CD1c-positive myeloid dendritic cell (primary cell): ENCODE data around the gene WARS2.

ENCODE experiments used
- DNase-seq: peaks from one replicate; pipeline ENCODE4 v3.0.0-alpha.2; 2016; ENCODE audit errors: extremely low spot score

The WARS2 gene

GRCh38 chr1:119026956-119027355 lies 113.5 kb downstream of the WARS2 start:
- DNase-seq, result no peak

- DNase-seq, result no peak
Measured at GRCh38 chr1:119015547-119015946, 124.9 kb downstream of the WARS2 start.

DNA sequence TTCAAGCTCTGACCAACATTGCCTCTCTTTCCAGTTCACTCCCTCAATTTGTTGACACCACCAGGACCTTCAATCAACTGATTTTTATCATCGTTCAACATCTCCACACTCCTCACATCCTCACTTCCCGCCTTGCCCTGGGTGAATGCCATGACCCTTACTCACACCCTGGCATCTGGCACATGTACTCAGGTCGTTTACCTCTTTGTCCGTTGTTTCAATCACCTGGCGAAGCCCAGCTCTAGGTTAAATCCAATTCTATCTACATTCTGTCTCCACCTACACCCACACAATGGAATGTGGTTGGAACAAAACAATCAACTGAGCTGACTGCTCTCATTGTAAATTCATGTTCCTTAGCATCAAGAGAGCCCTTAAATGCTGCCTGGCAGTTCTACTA lies 128.1 kb downstream of the WARS2 start:
- no peak for DNase-seq

DNA sequence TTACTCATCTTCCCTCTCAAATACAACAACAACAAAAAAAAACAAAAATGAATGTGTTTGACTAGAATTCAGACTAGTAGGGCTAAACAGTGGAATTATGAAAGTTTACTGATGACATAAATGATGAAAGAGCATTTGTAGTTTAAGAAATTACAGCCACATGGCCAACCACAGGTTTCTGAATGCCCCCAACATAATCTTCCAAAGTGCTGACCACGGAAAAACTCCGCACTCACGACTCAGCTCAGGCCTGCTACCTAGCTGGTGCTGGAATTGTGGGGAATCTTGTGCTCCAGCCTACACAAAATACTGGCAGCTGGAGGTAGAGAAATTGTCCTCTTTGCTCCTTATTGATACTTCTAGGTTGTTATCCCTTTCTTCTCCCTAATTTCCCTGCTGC lies 128.7 kb downstream of the WARS2 start:
- DNase-seq, result no peak

- DNase-seq, result no peak
Measured at GRCh38 chr1:119011116-119011515, 129.3 kb downstream of the WARS2 start.

GRCh38 chr1:119010201-119010600 lies 130.3 kb downstream of the WARS2 start:
- DNase-seq, result no peak

GRCh38 chr1:119009312-119009655 lies 131.2 kb downstream of the WARS2 start:
- no peak for DNase-seq

GRCh38 chr1:119008483-119009311 lies 131.8 kb downstream of the WARS2 start:
- DNase-seq, result peak; percentile 41

- peak; percentile 66 for DNase-seq
Measured at GRCh38 chr1:119007670-119008482, 132.6 kb downstream of the WARS2 start.

DNA sequence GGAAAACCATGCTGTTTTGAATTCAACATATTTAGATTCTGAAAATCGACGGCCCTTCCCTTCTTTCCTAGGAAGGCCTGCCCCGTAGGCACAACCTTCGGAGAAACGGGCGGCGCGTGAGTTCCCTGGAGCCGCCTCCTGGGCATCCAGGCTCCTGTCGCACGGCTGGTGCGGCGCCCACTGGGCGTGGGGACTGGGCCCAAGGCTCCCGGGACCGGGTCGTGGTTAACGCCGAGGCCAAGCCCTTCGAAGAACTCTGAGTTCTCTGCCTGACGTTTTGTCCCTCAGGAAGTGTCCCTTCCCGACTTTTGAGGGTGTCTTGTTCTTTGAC lies 133.1 kb downstream of the WARS2 start:
- no peak for DNase-seq

DNA sequence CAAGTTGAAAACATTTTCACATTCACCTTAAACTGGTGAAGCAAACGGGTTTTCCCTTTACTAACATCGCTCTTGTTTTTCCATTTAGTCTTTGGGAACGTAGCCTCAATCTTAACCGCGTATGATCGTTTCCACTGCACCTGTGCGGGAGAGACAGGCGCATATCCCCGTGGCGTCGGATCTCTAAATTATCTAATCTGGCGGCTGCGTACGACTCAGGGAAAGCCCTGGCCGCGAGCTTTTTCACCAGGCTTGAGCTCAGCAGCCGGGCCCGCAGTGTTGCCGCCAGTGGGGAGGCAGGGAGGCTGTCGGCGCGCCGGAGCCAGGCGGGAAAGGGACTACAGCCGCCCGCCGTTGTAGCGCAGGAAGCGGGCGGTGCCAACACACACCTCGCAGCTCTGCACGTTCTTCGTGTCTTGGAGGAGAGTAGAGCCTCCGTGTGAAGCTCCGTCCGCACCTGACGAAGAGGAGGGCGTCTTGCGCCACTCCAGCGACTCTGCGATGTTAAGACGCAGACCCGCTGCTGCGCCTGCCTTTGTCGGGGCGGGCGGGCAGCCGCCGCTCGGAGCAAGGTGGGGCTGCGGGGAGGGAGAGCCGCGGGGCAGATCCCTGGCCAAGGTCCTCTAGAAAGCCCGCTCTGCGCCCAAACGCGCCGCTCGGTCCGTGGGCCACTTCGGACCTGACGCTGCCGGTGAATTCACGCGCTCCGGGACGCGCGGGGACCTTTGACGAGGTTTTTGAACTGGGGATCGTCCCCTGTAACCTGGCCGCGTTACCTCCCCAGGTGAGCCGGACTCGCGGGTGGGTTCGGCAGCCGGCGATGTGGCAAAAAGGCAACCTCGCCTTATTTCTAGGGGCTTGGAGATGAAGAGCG lies 133.8 kb downstream of the WARS2 start:
- no peak for DNase-seq

DNA sequence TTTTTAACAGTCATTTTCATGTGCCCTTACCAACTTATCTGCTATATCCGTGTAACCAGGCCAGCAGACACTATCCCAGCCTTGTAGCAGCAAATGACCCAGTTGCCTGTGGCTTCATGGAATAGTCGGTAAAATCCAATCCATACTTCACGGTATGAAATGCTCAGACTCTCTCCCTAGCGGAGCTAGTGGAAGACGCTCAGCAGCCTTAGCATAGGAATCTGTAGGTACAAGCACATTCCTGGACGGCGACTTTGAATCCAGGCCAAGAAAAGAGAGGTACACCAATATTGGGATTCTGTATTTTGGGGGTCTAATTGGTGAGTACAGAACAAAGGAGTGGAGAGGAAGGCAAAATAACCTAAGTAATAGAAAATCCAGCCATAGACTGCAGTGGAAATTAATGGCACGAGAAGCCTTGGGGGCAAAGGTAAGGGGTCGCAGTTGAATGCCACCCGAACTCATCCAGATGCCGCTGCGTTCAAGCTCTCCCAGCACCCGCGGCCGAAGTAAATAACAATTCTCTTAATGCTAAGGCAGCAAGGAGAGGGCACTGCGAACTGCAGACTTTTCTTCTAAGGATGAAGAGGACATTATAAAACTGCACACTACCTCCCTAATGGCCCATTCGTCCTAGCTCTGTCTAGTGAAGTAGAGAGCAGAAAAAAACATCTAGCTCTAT lies 134.6 kb downstream of the WARS2 start:
- DNase-seq, result no peak

DNA sequence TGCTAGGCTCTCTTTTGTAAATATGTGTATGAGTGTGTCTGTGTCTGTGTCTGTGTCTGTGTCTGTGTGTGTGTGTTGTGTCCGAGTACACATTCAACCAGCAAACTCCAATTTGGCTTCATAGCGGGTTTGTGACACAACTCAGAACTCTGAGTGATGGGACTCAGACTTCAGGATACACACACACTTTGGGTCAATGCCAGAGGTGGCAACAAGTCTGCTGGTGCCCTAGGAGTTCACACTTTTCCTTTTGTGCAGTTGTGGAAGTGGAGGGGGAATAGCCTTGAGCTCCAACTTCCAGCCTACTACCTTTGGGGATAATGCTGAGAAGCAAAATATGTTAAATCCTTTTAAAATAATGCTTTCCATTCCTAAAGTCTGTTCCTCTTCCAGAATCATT lies 135.7 kb downstream of the WARS2 start:
- no peak for DNase-seq

DNA sequence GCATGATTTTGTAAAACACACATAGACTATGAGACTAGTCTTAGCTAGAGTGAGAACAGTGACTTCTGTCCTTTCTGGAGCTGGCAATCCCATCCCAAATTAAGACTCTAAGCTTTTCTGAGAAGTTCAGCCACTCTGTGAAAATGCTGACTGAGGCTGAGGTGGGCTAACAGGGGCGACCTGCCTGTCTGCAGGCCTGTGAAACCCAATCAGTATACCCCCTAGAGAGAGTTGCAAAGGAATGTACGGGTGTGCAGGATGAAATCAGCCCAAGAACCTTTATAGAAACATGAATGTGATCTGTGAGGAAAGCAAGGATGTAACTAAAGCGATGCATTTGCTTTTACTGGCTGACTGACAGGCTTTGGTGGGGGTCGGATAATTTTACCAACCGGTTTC lies 136.3 kb downstream of the WARS2 start:
- DNase-seq, result no peak

GRCh38 chr1:119003413-119004128 lies 136.9 kb downstream of the WARS2 start:
- DNase-seq, result no peak

GRCh38 chr1:119002028-119002686 lies 138.3 kb downstream of the WARS2 start:
- peak; percentile 48 for DNase-seq

DNA sequence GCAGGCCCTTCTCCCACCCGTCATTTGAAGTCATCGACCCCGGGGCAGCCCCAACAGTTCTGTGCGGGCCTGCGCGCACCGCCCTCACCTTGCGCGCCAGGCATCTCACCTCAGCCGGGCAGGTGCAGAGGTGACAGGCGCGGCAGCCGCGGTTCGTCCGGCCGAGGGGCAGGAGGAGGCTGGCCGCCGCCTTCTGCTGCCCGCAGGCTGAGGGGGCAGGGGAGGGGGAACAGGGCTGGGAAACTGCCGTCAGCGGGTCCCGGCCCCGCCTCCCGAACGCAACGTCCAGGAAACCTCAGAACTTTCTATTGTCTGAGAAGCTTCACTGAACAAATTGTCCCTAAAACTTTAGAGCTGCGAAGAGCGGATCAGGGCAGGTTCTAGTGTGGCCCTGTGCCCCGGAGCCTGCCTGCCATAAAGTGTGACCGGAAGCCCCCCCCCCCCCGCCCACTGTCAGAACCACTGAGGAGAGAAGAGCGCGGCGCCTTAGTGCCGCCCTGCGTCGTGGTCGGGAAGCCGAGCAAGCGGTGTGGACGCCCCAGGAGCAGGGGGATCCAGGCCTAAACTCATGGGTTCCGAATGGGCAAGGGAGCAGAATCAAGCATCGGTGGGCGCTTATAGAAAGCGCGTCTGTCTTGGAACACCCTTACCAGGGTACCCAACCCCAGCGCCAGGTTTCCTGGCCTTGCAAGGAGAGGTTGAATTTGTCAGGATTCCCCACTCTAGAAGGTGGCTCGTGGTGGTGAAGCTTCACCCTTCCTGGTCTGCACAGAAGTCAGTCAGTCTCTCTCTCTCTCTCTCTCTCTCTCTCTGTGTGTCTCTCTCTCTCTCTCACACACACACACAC lies 139.0 kb downstream of the WARS2 start:
- DNase-seq, result no peak

DNA sequence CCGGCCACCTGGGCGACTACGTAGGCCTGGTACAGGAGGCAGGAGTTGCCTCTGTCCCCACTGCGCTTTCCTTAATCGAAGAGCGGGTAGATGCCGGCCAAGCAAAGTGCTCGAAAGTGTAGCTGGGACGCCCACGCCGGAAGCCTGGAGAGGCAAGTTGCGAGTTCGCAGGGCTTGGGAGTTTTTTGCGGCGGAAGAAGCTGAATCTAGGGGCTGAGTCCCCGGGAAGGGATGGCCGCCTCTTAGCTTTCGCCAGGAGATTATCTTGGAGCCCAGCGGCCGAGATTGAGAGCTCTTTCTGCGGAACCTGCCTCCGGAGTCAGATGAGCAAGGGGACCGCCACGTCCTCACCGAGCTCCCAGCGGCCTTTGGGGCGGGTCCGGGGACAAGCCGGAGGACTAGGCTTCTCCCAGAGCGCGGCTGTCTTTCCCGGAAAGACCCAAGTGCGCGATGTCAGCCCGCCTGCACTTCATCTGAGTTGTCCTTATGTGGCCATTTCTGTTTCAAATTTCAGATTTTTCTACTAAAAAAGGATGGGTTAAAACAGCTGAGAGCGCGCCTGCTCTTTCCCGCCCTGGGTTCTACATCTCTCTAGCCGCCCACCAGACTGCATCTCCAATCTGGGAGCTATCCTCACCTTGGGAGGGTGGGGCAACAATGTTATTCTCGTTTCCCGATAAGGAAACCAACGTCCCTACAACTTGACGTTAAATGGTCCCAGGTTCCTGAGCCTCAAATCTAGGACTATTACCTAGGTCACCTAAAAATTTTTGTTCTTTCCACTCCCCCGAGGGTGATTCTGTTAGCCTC lies 139.9 kb downstream of the WARS2 start:
- peak; percentile 26 for DNase-seq
